GM19467 (cell line): ENCODE results near the gene PHLPP1.

Source experiments
- ATAC-seq: cut with Tn5 transposase; IDR thresholded peaks from one replicate; pipeline ENCODE4 v1.9.1; 2021; ENCODE audit warnings: mild to moderate bottlenecking, moderate library complexity; ENCODE audit not compliant: unreplicated experiment

The PHLPP1 gene

GRCh38 chr18:62999921-63000320, 284.6 kb downstream of the PHLPP1 start:
- no peak for ATAC-seq

DNA sequence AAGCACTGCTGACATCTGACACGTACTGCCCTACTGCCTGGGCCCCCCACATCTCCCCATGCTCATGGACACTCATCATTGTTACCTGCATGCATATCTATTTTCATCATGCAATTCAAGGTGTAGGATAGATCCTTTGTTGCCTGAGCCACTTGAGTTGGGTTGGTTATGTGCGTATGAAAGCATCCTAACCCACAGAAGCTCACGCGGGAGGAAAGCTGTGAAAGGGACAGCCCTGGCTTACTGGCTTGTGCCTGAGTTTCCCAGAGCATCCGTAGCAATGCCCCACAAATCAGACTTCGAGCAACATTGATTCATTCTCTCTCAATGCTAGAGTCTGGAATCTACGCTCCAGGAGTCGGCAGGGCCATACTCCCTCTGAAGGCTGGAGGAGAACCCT, 285.5 kb downstream of the PHLPP1 start:
- no peak for ATAC-seq

- ATAC-seq: no peak
Measured at GRCh38 chr18:63001861-63002260, 286.5 kb downstream of the PHLPP1 start.

DNA sequence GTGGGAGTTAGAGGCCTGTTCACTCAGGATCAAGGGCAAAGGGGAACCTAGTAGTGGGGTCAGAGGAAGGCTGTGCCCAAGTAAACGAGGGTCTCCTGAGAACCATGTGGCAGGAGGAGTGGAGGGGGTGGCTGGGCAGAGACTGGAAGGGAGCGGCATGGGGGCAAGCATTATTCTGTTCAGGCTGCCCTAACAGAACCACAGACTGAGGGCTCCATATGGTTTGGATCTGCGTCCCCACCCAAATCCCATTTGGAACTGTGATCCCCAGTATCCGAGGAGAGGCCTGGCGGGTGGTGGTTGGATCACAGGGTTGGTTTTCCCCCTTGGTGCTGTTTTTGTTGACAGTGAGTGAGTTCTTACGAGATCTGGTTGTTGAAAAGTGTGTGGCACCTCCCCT, 287.0 kb downstream of the PHLPP1 start:
- ATAC-seq: no peak

DNA sequence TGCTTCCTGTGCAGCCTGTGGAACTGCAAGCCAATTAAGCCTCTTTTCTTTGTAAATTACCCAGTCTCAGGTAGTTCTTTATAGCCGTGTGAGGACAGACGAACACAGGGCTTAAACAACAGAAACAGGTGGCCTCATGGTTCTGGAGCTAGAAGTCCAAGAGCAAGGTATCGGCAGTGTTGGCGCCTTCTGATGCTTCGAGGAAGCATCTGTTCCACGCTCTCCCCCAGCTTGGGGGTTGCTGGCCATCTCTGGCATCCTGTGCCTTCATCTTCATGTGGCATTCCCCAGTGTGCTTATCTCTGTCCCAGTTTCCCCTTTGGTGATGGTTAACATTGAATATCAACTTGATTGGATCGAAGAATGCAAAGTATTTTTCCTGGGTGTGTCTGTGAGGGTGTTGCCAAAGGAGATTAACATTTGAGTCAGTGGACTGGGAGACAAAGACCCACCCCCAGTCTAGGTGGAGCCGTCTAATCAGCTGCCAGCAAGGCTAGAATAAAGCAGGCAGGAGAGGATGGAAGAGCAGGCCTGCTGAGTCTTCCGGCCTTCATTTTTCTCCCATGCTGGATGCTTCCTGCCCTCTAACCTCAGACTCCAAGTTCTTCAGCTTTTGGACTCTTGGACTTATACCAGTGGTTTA, 287.6 kb downstream of the PHLPP1 start:
- ATAC-seq: no peak

DNA sequence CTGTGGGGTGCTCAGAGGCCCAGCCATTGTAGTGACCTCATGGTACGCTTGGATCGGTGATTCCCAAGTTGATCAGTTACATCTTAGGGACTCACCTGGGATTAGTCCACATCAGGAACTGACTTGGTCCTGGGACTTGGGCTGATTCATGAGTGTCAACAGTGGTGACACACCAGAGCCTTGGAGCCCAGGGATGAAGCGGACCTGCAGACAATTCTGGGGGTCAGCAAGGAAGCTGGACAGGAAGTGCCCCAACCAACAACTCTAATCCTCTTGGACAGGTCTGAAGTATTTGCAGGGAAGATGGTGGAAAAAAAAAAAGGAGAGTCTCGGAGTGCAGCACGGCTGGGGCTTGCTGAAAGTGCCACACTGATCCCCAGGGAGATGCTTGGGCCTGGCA, 288.6 kb downstream of the PHLPP1 start:
- ATAC-seq: no peak

GRCh38 chr18:63004466-63005089, 289.2 kb downstream of the PHLPP1 start:
- no peak for ATAC-seq

- no peak for ATAC-seq
Measured at GRCh38 chr18:63005306-63005705, 290.0 kb downstream of the PHLPP1 start.

DNA sequence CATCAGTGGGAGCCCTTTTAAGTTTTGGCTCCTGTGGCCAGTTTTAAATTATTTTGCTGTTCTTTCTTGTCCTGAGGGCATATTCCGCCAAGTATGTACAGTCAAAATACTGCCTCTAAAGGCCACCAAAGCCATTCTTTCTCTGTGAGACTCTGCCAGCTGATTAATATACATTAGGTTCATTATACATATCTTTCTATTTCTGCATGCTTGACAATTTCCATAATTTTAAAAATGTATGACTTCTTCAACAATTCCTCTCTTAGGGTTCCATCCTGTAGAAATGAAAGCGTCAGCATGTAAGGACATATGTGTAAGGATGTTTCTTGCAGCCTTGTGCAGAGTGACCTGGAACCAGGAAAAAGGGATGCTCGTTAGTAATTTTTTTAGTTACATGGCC, 291.9 kb downstream of the PHLPP1 start:
- ATAC-seq: no peak

- no peak for ATAC-seq
Measured at GRCh38 chr18:63016270-63016669, 300.9 kb downstream of the PHLPP1 start.

- no peak for ATAC-seq
Measured at GRCh38 chr18:63017076-63017475, 301.7 kb downstream of the PHLPP1 start.

GRCh38 chr18:63017977-63018376, 302.6 kb downstream of the PHLPP1 start:
- ATAC-seq: no peak

GRCh38 chr18:63022429-63023022, 307.2 kb downstream of the PHLPP1 start:
- no peak for ATAC-seq

DNA sequence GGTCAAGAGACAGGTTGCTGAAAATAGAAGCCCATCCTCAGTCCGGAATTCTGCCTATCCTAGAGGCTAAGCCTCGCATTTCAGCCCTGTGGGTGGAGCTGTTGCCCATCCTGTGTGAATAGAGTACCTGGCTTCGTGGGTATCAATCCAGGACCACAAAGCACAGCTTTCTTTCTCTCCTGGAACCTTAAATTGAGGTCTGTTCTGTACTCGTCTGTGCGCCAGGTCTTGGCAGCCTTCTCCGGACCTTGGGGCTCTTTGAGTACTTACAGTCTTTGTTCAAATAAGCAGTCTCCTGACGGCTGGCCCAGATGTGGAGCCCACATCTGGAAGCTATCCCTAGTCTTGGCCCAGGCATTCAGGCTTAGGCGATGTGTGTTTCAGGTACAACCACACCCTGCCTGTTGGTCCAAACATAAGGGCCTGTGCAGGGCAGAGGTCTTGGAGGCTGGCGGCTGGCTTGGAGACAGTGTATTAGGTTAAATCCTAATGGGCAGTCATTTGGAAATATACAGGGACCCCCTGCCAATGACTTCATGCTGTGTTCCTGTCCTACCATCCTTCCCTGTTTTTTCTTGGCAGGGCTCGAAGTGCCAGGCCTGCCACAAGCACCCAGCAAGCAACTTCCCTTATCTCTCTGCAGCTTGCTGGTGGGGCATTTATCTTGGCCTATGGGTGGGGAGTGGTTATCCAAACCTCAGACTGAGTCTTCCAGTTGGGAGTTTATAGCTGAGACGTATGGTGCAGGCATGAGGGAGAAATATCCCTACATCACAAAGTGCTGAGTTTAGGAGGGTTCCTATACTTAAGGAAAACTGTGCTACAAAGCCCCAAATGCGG, 310.1 kb downstream of the PHLPP1 start:
- ATAC-seq: no peak

- ATAC-seq: no peak
Measured at GRCh38 chr18:63028380-63028779, 313.0 kb downstream of the PHLPP1 start.
